Mesenchymal stem cell (in vitro differentiated cells and primary cell): ENCODE results near the gene RNF17.
A peak's percentile ranks its signal among the peaks of the same experiment; 100 is the strongest.

ENCODE experiments used
- DNase-seq: peaks from one replicate; pipeline ENCODE4 v3.0.0-alpha.2; 2013
- H2AFZ ChIP-seq: one replicate; pipeline ENCODE4 v1.6.1; 2013; ENCODE audit warnings: low read depth, mild to moderate bottlenecking, control low read depth, inconsistent platforms, low read length, moderate library complexity
- H2AK5ac ChIP-seq: 2 replicates; pipeline ENCODE4 v1.6.1; 2013; ENCODE audit warnings: low read length, moderate library complexity, mild to moderate bottlenecking, inconsistent platforms; ENCODE audit not compliant: severe bottlenecking
- H2BK120ac ChIP-seq: one replicate; pipeline ENCODE4 v1.6.1; 2013; ENCODE audit warnings: low read depth, mild to moderate bottlenecking, inconsistent platforms, low read length, moderate library complexity
- H2BK12ac ChIP-seq, 2 experiments: one replicate each; pipeline ENCODE4 v1.6.1; 2013; ENCODE audit warnings: inconsistent platforms in 2 of 2, low read length in 2 of 2, mild to moderate bottlenecking in 2 of 2, moderate library complexity in 2 of 2, control low read depth in 1 of 2
- H2BK15ac ChIP-seq: one replicate; pipeline ENCODE4 v1.6.1; 2013; ENCODE audit warnings: mild to moderate bottlenecking, low read depth, inconsistent platforms; ENCODE audit not compliant: poor library complexity, severe bottlenecking
- H2BK5ac ChIP-seq: 2 replicates; pipeline ENCODE4 v1.6.1; 2013; ENCODE audit warnings: low read depth, mild to moderate bottlenecking, low read length, control low read depth, inconsistent platforms; ENCODE audit not compliant: poor library complexity, severe bottlenecking
- H3K14ac ChIP-seq, 2 experiments: one replicate each; pipeline ENCODE4 v1.6.1; 2013; ENCODE audit warnings: inconsistent platforms in 2 of 2, low read length in 2 of 2, control low read depth in 1 of 2, mild to moderate bottlenecking in 1 of 2, moderate library complexity in 1 of 2
- H3K18ac ChIP-seq, 2 experiments: one replicate each; pipeline ENCODE4 v1.6.1; 2013; ENCODE audit warnings: inconsistent platforms in 2 of 2, low read length in 2 of 2, control low read depth in 1 of 2, low read depth in 1 of 2, mild to moderate bottlenecking in 1 of 2
- H3K23ac ChIP-seq, 2 experiments: one replicate each; pipeline ENCODE4 v1.6.1; 2013; ENCODE audit warnings: inconsistent platforms in 2 of 2, low read length in 2 of 2, mild to moderate bottlenecking in 2 of 2, moderate library complexity in 2 of 2, control low read depth in 1 of 2
- H3K27ac ChIP-seq: 2 replicates; pipeline ENCODE4 v1.5.1; 2013; ENCODE audit warnings: mild to moderate bottlenecking, moderate library complexity, low read length, control low read depth, inconsistent platforms; ENCODE audit not compliant: poor library complexity, severe bottlenecking
- H3K27me3 ChIP-seq, 2 experiments: 2 replicates each; pipeline versions ENCODE4 v1.6.1 to v1.7.0; 2013; ENCODE audit warnings: low read length in 2 of 2, mild to moderate bottlenecking in 2 of 2, moderate library complexity in 2 of 2, control low read depth in 1 of 2, inconsistent platforms in 1 of 2; ENCODE audit not compliant: control insufficient read depth in 1 of 2, insufficient read depth in 1 of 2
- H3K36me3 ChIP-seq, 2 experiments: 2 replicates each; pipeline versions ENCODE4 v1.6.1 to v1.7.0; 2013; ENCODE audit warnings: low read length in 2 of 2, control low read depth in 1 of 2, inconsistent platforms in 1 of 2, low read depth in 1 of 2, mild to moderate bottlenecking in 1 of 2; ENCODE audit not compliant: insufficient read depth in 2 of 2, control insufficient read depth in 1 of 2
- H3K4ac ChIP-seq, 2 experiments: one replicate each; pipeline ENCODE4 v1.6.1; 2013; ENCODE audit warnings: inconsistent platforms in 2 of 2, low read length in 2 of 2, mild to moderate bottlenecking in 2 of 2, moderate library complexity in 2 of 2, control low read depth in 1 of 2, low read depth in 1 of 2
- H3K4me1 ChIP-seq: 2 replicates; pipeline ENCODE4 v1.6.1; 2013; ENCODE audit warnings: low read depth, low read length, control low read depth; ENCODE audit not compliant: control insufficient read depth, insufficient read depth
- H3K4me2 ChIP-seq: 2 replicates; pipeline ENCODE4 v1.6.1; 2013; ENCODE audit warnings: low read length, mild to moderate bottlenecking, inconsistent platforms; ENCODE audit not compliant: poor library complexity, severe bottlenecking
- H3K4me3 ChIP-seq, 2 experiments: 2 replicates each; pipeline versions ENCODE4 v1.5.1 to v1.7.0; 2013; ENCODE audit warnings: low read length in 2 of 2, mild to moderate bottlenecking in 2 of 2, control low read depth in 1 of 2, low read depth in 1 of 2; ENCODE audit not compliant: insufficient read depth in 1 of 2
- H3K79me1 ChIP-seq: replicated peaks from 2 replicates; pipeline ENCODE4 v1.6.1; 2013; ENCODE audit warnings: mild to moderate bottlenecking, control low read depth, low read length, inconsistent platforms; ENCODE audit not compliant: poor library complexity, severe bottlenecking
- H3K9ac ChIP-seq: 2 replicates; pipeline ENCODE4 v1.7.0; 2013; ENCODE audit warnings: mild to moderate bottlenecking, low read length, moderate library complexity
- H3K9me3 ChIP-seq: 2 replicates; pipeline ENCODE4 v1.7.0; 2013; ENCODE audit warnings: mild to moderate bottlenecking, low read length; ENCODE audit not compliant: control insufficient read depth
- H4K8ac ChIP-seq: one replicate; pipeline ENCODE4 v1.6.1; 2013; ENCODE audit warnings: inconsistent platforms, mild to moderate bottlenecking, low read length, moderate library complexity
- H4K91ac ChIP-seq: one replicate; pipeline ENCODE4 v1.6.1; 2013; ENCODE audit warnings: mild to moderate bottlenecking, low read length, inconsistent platforms
- WGBS: methylation state at CpG from one replicate; pipeline ENCODE4 v1.1.7; 2013; ENCODE audit warnings: mixed read lengths; 5-methylcytosine and 5-hydroxymethylcytosine counted together

The RNF17 gene

GRCh38 chr13:24911133-24911908, 147.4 kb downstream of the RNF17 start:
- Histone ChIP-seq H2AK5ac (no peak overlapping the region), H2BK15ac (no peak overlapping the region), H3K4me1 (peaks cover 2% of the 10 kb centered on the region), H4K8ac (peak overlapping the region; percentile 2), H3K27ac (no peak overlapping the region), H2BK120ac (no peak overlapping the region), H3K9ac (no peak overlapping the region), H2AFZ (no peak overlapping the region), H3K4ac (no peak overlapping the region), H3K36me3 (peaks cover 0 to 17% of the 10 kb centered on the region in 2 experiments), H3K27me3 (no peaks in the 10 kb centered on the region), H4K91ac (no peak overlapping the region), H3K4me3 (no peak overlapping the region), H2BK5ac (no peak overlapping the region), H3K4me2 (no peak overlapping the region), H3K23ac (no peak overlapping the region), H3K18ac (no peak overlapping the region), H3K9me3 (no peaks in the 10 kb centered on the region), H3K79me1 (peaks cover 24% of the 10 kb centered on the region), H3K14ac (no peak overlapping the region), H2BK12ac (no peak overlapping the region)
- DNase-seq = peak; percentile 72
- WGBS = 84% methylated on average over 10 of the region's 10 CpGs

DNA sequence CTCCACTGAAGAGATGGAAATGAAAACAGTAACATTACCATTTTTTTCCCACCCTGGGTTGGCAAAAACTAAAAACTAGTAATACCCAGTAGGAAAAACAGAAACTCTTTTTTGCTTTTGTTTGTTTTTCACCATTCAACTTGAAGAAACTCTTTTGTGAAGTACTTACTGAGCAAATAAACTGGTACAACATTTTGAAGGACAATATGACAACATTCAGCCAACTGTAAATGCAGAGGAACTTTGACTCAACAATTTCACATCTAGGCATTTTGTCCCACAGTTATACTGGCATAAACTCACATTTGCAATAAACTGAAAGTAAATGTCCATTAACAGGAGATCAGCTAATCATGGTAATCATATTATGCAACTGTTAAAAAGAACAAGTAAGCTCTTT, 152.5 kb downstream of the RNF17 start:
- no peak overlapping the region for H3K18ac ChIP-seq
- peaks cover 30% of the 10 kb centered on the region for H3K79me1 ChIP-seq

DNA sequence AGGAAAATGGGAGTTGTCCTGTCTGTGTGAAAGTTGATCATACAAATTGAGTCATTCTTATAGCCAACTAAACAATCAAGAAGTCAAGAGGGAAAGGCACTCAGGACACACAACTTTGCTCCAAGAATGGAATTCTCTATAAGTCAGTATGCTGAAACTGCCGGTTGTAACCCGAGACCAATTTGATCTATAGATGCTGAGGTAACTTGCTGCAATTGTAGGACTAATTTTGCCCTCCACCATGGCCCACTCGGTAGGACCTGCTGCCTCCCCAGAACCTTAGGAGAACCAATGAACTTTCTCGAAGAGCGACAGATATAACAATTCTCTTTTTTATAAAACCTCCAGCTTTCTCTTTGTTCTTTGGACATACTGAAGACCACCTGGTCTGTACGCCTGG, 157.0 kb downstream of the RNF17 start:
- no peak overlapping the region for H3K23ac ChIP-seq
- H3K4ac ChIP-seq = no peak overlapping the region
- H3K18ac ChIP-seq = no peak overlapping the region
- H3K79me1 ChIP-seq = peaks cover 8% of the 10 kb centered on the region
- no peak overlapping the region for H2AK5ac ChIP-seq
- 94% methylated on average over 5 of the region's 6 CpGs for WGBS
- no peak overlapping the region for H2BK120ac ChIP-seq
- no peak overlapping the region for H2BK15ac ChIP-seq
- no peak overlapping the region for H4K8ac ChIP-seq
- no peaks in the 10 kb centered on the region for H3K36me3 ChIP-seq
- H4K91ac ChIP-seq = no peak overlapping the region
- H3K4me3 ChIP-seq = no peak overlapping the region
- H3K14ac ChIP-seq = no peak overlapping the region
- no peaks in the 10 kb centered on the region for H3K27me3 ChIP-seq
- H2BK5ac ChIP-seq = no peak overlapping the region
- no peak overlapping the region for H3K4me2 ChIP-seq
- no peaks in the 10 kb centered on the region for H3K9me3 ChIP-seq
- no peak overlapping the region for H2BK12ac ChIP-seq
- no peak overlapping the region for H3K27ac ChIP-seq
- no peak overlapping the region for H3K9ac ChIP-seq
- no peak overlapping the region for H2AFZ ChIP-seq
- DNase-seq = no peak
- peaks cover 1% of the 10 kb centered on the region for H3K4me1 ChIP-seq

More for the DNA sequence above, 152.5 kb downstream of the RNF17 start:
- no peak overlapping the region for H2AK5ac ChIP-seq
- no peaks in the 10 kb centered on the region for H3K27me3 ChIP-seq
- no peak overlapping the region for H2BK12ac ChIP-seq
- no peak overlapping the region for H2BK120ac ChIP-seq
- no peak overlapping the region for H2BK5ac ChIP-seq
- H3K9me3 ChIP-seq = no peaks in the 10 kb centered on the region
- H3K23ac ChIP-seq = no peak overlapping the region
- H3K4ac ChIP-seq = no peak overlapping the region
- H3K4me3 ChIP-seq = no peak overlapping the region
- H2AFZ ChIP-seq = no peak overlapping the region
- no peak for DNase-seq
- H4K8ac ChIP-seq = no peak overlapping the region
- H3K4me2 ChIP-seq = no peak overlapping the region
- no peak overlapping the region for H2BK15ac ChIP-seq
- H3K14ac ChIP-seq = no peak overlapping the region
- H3K36me3 ChIP-seq = no peaks in the 10 kb centered on the region
- no peak overlapping the region for H3K9ac ChIP-seq
- peaks cover 1% of the 10 kb centered on the region for H3K4me1 ChIP-seq
- no peak overlapping the region for H3K27ac ChIP-seq
- H4K91ac ChIP-seq = no peak overlapping the region

DNA sequence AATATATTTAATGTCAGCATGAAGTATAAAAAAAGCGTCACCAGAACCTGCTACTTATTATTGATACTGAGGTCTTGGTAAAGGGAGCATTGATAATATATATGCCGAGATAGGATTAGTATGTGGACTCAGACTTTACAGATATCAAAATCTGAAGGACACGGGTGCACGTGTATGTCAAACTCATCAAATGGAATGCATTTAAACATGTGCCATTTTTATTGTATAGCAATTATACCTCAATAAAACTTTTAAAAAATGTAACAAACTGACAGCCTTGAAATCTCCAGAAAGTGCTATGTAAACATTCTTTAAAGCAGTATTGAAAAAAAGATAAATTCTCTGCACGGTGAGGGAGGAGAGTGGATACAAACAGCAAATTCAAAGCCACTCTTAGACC, 157.9 kb downstream of the RNF17 start:
- H3K4me2 ChIP-seq = peak overlapping the region; percentile 77
- H3K36me3 ChIP-seq = no peaks in the 10 kb centered on the region
- H3K4me1 ChIP-seq = peaks cover 1% of the 10 kb centered on the region
- H3K14ac ChIP-seq = no peak overlapping the region
- WGBS = 23% methylated on average over 3 of the region's 5 CpGs
- no peak overlapping the region for H2AK5ac ChIP-seq
- no peak overlapping the region for H4K91ac ChIP-seq
- no peak overlapping the region for H2BK12ac ChIP-seq
- H2BK5ac ChIP-seq = no peak overlapping the region
- H3K4me3 ChIP-seq = peak overlapping the region in 1 of 2 experiments; percentile 88
- no peak overlapping the region for H4K8ac ChIP-seq
- H3K18ac ChIP-seq = no peak overlapping the region
- H3K9ac ChIP-seq = peak overlapping the region; percentile 99
- no peak overlapping the region for H3K27ac ChIP-seq
- H3K27me3 ChIP-seq = no peaks in the 10 kb centered on the region
- H2AFZ ChIP-seq = peak overlapping the region; percentile 95
- no peak overlapping the region for H3K4ac ChIP-seq
- H2BK120ac ChIP-seq = no peak overlapping the region
- H3K79me1 ChIP-seq = peaks cover 6% of the 10 kb centered on the region
- H2BK15ac ChIP-seq = no peak overlapping the region
- DNase-seq = no peak
- no peak overlapping the region for H3K23ac ChIP-seq
- no peaks in the 10 kb centered on the region for H3K9me3 ChIP-seq
